GM21360 (cell line): ENCODE data around the gene EMC9.
"Not testable (repeated sequence)": the region's sequence is repeated elsewhere in the genome, so short reads cannot be mapped to it uniquely, and the experiment has no call there.

ENCODE experiments used
- ATAC-seq: cut with Tn5 transposase; IDR thresholded peaks from one replicate; pipeline ENCODE4 v1.9.1; 2021; ENCODE audit warnings: mild to moderate bottlenecking, moderate library complexity; ENCODE audit not compliant: unreplicated experiment

Gene EMC9

GRCh38 chr14:24110523-24110922 is 30.9 kb downstream of the EMC9 start:
- no peak for ATAC-seq

DNA sequence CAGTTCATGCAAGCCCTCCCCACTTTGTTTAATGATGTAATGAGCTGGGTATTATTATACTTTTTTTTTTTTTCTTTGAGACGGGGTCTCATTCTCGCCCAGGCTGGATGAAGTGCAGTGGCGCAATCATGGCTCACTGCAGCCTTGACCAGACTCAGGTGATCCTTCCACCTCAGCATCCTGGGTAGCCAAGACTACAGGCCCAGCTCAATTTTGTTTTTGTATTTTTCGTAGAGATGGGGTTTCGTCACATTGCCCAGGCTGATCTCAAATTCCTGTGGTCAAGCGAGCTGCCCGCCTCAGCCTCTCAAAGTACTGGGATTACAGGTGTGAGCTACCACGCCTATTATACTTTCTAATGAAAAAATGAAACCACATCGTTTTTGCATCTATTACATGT is 31.3 kb downstream of the EMC9 start:
- ATAC-seq = no peak

GRCh38 chr14:24108336-24108874 is 33.0 kb downstream of the EMC9 start:
- no peak for ATAC-seq

GRCh38 chr14:24106672-24107271 is 34.6 kb downstream of the EMC9 start:
- no peak for ATAC-seq

DNA sequence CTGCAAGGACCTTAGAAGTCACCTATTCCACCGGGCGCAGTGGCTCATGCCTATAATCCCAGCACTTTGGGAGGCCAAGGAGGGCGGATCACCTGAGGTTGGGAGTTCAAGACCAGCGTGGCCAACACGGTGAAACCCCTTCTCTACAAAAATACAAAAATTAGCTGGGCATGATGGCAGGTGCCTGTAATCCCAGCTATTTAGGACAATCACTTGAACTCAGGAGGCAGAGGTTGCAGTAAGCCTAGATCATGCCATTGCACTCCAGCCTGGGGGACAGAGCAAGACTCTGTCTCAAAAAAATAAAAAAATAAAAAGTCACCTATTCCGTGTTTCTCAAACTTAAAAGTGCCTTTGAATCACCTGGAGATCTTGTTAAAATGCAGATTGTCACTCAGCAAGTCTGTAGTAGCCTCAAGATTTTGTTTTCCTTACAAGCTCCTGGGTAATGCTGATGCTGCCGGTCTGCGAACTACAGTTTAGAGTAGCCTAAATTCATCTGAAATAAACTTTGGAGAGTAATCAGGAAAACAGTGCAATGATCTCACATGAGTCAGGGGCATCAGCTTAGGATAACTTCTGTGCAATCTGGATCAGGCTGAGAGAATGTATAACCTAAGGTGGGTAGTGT is 35.7 kb downstream of the EMC9 start:
- ATAC-seq = not testable (repeated sequence)

DNA sequence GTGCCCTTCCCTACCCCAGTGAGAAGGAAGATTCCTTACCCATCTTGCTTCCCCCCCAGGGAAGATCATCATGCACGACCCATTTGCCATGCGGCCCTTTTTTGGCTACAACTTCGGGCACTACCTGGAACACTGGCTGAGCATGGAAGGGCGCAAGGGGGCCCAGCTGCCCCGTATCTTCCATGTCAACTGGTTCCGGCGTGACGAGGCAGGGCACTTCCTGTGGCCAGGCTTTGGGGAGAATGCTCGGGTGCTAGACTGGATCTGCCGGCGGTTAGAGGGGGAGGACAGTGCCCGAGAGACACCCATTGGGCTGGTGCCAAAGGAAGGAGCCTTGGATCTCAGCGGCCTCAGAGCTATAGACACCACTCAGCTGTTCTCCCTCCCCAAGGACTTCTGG is 37.9 kb downstream of the EMC9 start:
- no peak for ATAC-seq

DNA sequence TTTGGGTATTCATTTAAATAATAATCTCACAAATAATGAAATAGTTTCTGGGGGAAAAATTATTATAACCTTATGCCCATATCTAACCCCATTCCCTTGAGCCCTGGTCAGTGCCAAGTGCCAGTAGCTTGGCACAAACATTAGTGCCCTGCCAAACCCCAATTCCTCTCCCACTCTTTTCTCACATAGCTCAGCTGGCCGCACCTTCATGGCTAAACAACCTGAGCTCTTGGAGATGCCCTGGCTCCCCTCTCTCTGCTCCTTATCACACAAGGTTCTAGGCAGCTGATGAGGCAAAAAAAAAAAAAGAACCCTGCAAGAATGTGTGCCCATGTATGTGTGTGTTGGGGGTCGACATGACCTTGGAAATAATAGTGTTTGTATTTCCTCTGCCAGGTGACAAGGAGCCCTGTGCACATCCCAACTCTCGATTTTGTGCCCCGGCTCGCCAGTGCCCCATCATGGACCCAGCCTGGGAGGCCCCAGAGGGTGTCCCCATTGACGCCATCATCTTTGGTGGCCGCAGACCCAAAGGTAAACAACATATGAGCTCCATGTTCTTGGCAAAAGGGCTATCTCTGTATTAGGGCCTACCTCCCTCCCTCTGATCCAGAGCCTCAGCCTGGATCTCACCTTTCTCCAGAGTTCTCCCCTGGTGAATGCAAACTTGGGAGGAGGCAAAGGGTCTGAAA is 38.9 kb downstream of the EMC9 start:
- no peak for ATAC-seq

- ATAC-seq = no peak
Measured at GRCh38 chr14:24100982-24101494, 40.4 kb downstream of the EMC9 start.

- ATAC-seq = no peak
Measured at GRCh38 chr14:24100197-24100981, 41.0 kb downstream of the EMC9 start.

DNA sequence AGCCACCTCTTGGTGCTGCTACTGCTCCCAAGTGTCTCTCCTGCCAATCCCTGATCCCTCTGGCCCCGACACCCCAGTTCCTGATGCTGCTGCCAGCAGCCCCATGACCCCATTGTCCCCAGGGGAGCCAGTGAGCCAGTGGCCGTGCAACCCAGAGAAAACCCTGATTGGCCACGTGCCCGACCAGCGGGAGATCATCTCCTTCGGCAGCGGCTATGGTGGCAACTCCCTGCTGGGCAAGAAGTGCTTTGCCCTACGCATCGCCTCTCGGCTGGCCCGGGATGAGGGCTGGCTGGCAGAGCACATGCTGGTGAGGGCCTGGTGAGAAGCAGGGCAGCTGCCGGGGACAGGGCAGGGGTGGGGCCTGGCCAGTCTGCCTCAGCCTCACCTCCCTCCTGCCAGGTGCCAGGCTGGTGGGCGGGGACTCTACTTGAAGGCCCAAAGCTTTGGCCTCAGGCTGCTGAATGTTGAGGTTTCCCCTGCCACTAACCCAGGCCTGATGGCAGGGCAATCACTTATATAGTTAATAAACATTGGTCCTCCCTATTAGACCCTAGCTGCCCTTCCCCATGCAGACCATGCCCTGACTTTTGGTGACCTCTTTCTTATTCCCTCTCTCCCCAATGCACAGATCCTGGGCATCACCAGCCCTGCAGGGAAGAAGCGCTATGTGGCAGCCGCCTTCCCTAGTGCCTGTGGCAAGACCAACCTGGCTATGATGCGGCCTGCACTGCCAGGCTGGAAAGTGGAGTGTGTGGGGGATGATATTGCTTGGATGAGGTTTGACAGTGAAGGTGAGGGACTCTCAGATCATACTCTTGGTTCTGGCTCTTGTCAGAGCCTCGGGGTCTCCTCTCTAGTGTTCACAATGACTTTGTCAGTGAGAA is 42.2 kb downstream of the EMC9 start:
- no peak for ATAC-seq

- no peak for ATAC-seq
Measured at GRCh38 chr14:24098229-24098926, 43.0 kb downstream of the EMC9 start.

- no peak for ATAC-seq
Measured at GRCh38 chr14:24096545-24097181, 44.7 kb downstream of the EMC9 start.

DNA sequence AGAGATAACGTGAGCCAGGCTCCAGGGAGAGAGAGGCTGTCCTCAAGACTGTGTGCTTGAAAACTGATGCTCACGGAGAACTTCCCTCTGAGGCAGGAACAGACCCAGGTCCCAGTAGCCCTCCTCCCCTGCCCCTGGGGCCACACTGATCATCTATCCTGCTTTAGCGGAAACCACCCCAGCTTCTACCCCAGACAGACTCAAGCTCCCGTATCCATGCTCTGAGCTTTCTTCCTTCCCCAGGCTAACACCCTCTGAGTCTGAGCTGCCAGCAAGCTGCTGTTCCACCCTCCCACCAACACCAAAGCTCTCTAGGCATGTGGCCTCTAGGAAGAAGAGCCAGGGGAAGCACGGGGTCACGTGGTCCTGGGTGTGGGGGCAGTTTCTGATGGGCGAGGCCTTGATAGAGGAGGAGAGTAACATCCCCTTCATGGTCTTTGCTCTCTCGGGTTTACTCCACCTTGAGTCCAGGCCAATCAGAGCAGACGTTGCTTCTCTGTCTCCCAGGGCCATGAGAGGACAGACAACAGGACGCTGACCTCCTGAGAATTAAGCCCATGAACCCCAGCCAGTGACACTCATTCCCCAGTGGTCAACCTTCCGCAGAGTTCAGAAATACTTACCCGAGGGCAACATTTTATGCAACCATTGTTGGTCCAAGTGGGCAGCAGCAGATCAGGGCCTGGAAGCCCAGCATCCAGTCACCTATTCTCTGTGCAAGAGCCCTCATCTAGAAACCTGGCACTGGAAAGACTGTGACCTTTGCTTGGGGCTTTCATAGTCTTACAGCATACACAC is 45.9 kb downstream of the EMC9 start:
- peak; percentile 63 for ATAC-seq

- no peak for ATAC-seq
Measured at GRCh38 chr14:24094841-24095270, 46.5 kb downstream of the EMC9 start.

DNA sequence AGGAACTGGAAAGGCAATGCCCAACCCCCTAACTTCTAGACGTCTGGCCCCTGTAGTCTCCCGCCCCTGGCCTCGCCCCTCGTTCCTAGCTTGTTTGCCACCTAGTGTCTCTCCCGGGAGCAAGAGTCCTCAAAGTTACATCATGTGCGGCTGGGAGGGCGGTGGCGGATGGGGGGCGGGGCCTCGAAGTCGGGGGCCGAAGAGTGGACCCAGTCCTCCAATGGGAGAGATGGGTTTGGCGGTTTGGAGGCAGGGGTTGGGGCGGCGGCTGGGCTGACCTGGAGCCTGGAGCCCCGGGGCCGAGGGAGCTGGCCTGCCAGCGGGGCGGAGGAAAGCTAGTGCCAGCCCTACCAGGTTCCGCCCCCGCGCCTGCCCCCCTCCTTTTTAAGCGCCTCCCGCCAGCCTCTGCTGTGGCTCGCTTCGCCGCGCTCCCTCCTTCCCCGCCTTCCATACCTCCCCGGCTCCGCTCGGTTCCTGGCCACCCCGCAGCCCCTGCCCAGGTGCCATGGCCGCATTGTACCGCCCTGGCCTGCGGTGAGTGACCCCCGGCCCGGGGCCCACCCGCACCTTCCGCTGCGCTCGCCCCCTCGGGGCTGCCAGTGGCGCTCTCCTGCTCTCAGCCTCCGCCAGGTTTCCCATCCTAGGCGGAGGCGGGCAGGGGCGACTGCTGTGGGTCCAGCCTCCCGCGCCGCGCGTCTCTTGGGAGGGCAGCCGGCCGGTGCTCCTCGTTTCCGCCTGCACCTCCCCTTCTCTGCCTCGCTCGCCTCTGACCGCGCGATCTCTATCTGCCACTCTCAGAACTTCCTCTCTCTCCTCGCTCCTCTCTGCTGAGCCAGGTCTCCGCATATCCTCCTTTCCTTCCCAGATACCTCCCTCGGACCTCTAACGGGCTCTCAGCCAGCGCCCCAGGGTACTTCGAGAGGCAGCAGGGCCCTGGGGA is 47.2 kb downstream of the EMC9 start, which contains the start of gene PCK2:
TSS of gene PCK2 (plus strand) at position 411 of the 940 bp plus-strand sequence. CDS start at position 506, 95 bp downstream.
- peak; percentile 52 for ATAC-seq

- ATAC-seq = no peak
Measured at GRCh38 chr14:24093207-24093900, 48.0 kb downstream of the EMC9 start.
